Prostate gland (tissue), 2 donors: ENCODE measurements around the gene DDX50.

Experiments
- CTCF ChIP-seq, 4 experiments: fragments of 200-600 bp in 2 of 4; fragments of 450-650 bp in 2 of 4; sonication (generic) in 2 of 4; IDR thresholded peaks; 1 replicate in 3 of 4; 2 replicates in 1 of 4; pipeline ENCODE4 v1.5.1; 2016 to 2019; ENCODE audit warnings: antibody characterized with exemption in 4 of 4, mild to moderate bottlenecking in 2 of 4, moderate library complexity in 2 of 4
- POLR2A ChIP-seq: fragments of 450-650 bp; IDR thresholded peaks from one replicate; pipeline ENCODE4 v1.6.1; 2016; ENCODE audit warnings: antibody characterized with exemption, mild to moderate bottlenecking
- POLR2AphosphoS5 ChIP-seq: sonication (generic); formaldehyde crosslinking; IDR thresholded peaks from one replicate; pipeline ENCODE4 v1.6.1; 2017; ENCODE audit warnings: antibody characterized with exemption

- no peak for TF ChIP-seq CTCF (IDR thresholded peaks at IDR 0.05)
- TF ChIP-seq POLR2AphosphoS5: no peak
- no peak for TF ChIP-seq POLR2A
Measured at GRCh38 chr10:68902382-68902781, 1.3 kb downstream of the DDX50 start.
